AG09309 (cell line): ENCODE results near the gene TMEM163.

Source experiments
- DNase-seq: peaks from one replicate; pipeline ENCODE4 v3.0.0-alpha.2; 2010; ENCODE audit warnings: low read depth
- H3K4me3 ChIP-seq: 2 replicates; pipeline ENCODE4 v1.5.1; 2011; ENCODE audit warnings: mild to moderate bottlenecking, low read depth, low read length, moderate library complexity; ENCODE audit not compliant: control insufficient read depth
- TF ChIP-seq, protein P1 (sequence below): IDR thresholded peaks from 2 replicates; pipeline ENCODE4 v1.5.1; 2011; ENCODE audit warnings: mild to moderate bottlenecking, low read depth, low read length, inconsistent platforms; ENCODE audit not compliant: insufficient read depth, control insufficient read depth; ENCODE audit errors: missing control alignments

Gene TMEM163

GRCh38 chr2:134574611-134575330, 144.0 kb downstream of the TMEM163 start:
- no peak overlapping the region for H3K4me3 ChIP-seq
- TF ChIP-seq, protein P1, sequence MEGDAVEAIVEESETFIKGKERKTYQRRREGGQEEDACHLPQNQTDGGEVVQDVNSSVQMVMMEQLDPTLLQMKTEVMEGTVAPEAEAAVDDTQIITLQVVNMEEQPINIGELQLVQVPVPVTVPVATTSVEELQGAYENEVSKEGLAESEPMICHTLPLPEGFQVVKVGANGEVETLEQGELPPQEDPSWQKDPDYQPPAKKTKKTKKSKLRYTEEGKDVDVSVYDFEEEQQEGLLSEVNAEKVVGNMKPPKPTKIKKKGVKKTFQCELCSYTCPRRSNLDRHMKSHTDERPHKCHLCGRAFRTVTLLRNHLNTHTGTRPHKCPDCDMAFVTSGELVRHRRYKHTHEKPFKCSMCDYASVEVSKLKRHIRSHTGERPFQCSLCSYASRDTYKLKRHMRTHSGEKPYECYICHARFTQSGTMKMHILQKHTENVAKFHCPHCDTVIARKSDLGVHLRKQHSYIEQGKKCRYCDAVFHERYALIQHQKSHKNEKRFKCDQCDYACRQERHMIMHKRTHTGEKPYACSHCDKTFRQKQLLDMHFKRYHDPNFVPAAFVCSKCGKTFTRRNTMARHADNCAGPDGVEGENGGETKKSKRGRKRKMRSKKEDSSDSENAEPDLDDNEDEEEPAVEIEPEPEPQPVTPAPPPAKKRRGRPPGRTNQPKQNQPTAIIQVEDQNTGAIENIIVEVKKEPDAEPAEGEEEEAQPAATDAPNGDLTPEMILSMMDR, result no peak
- no peak for DNase-seq

DNA sequence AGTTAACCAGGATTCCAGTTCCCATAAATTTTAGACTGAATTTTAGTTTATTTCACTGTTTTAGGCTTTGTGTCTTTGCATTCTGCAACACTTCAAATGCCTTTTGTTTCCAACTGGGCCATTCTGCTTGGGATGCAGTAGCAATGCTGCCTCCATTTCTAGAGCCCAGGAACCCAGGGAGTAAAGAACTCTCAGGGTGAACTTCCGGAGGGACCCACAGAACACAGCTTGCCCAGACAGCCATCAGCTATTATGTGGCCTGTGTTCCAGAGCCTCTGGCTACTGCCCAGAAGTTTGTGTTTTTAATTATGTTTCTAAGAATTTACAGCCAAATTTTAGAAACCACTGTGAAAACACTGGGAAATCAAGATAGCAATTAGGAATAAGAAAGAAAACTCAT, 145.1 kb downstream of the TMEM163 start:
- TF ChIP-seq, protein P1, result no peak
- H3K4me3 ChIP-seq, result no peak overlapping the region
- DNase-seq, result no peak

- H3K4me3 ChIP-seq, result no peak overlapping the region
- TF ChIP-seq, protein P1, result no peak
- no peak for DNase-seq
These were observed 145.8 kb downstream of the TMEM163 start for GRCh38 chr2:134573085-134573370.

DNA sequence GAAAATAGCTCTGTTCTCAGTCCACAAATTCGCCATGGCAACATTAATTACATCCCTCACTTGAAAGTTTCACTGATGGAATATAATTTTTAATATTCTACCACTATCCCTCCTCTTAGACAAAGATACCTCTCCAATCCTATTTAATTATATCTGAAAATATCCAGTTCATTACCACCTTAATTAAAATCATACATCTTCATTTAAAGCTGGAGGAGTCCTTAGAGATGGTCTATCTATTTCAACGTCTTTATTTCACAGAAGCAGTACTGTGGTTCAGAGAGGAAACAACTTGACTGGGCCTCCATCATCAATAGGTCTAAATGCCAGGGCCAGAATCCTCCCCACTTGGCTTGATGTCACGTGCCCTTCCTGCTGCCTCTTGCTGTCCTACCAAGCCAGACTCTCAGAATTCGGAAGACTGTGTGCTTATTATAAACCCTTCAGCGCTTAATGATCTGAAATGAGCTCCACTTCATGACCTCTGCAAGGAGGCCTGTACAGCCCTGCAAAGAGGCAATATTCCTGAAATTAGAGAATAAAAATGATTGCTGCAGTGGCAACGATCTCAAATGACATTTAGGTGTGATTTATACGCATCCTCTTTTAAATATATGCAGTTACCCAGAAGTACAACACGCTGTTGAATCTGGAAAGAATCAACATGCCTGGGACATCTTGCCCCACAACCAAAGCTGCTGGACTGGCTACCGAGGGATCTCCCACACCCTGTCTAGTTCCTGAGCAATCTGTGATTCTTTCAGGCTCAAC, 146.3 kb downstream of the TMEM163 start:
- H3K4me3 ChIP-seq, result no peak overlapping the region
- no peak for DNase-seq
- TF ChIP-seq, protein P1, result no peak

GRCh38 chr2:134570676-134571075, 148.1 kb downstream of the TMEM163 start:
- TF ChIP-seq, protein P1, result no peak
- no peak overlapping the region for H3K4me3 ChIP-seq
- no peak for DNase-seq

GRCh38 chr2:134568413-134568812, 150.4 kb downstream of the TMEM163 start:
- H3K4me3 ChIP-seq, result no peak overlapping the region
- no peak for DNase-seq
- TF ChIP-seq, protein P1, result no peak
